HepG2 (cell line): ENCODE results near the gene TASP1. TPM values are rescaled to one million over a fixed set of nuclear protein-coding genes. Genes with fewer than 3 reads are reported as not detected.

Experiments
- AGO1 ChIP-seq: fragments of 200-400 bp; formaldehyde crosslinking; IDR thresholded peaks from 2 replicates; pipeline ENCODE4 v1.6.1; 2017; ENCODE audit warnings: mild to moderate bottlenecking, low read depth, low read length, moderate library complexity; ENCODE audit not compliant: poor library complexity, severe bottlenecking
- CENPX ChIP-seq: sonication (generic); formaldehyde crosslinking; IDR thresholded peaks from 2 replicates; pipeline ENCODE4 v1.9.0; 2021; ENCODE audit warnings: mild to moderate bottlenecking, missing genetic modification reagents, moderate library complexity
- ETS1 ChIP-seq: sonication (generic); formaldehyde crosslinking; IDR thresholded peaks from 2 replicates; pipeline ENCODE4 v1.4.0; 2020; ENCODE audit warnings: missing genetic modification reagents
- FOXA1 ChIP-seq, 2 experiments: fragments of 450-650 bp in 1 of 2; sonication (generic) in 1 of 2; formaldehyde crosslinking in 1 of 2; IDR thresholded peaks; 2 replicates each; pipeline versions ENCODE4 v1.4.0 to v1.6.1; 2016 to 2020; ENCODE audit warnings: missing genetic modification reagents in 1 of 2
- HDAC1 ChIP-seq: sonication (generic); formaldehyde crosslinking; IDR thresholded peaks from 2 replicates; pipeline ENCODE4 v1.5.1; 2020; ENCODE audit warnings: mild to moderate bottlenecking, missing genetic modification reagents
- ISL2 ChIP-seq: sonication (generic); formaldehyde crosslinking; IDR thresholded peaks from 2 replicates; pipeline ENCODE4 v1.5.0; 2020; ENCODE audit warnings: missing genetic modification reagents
- MIER2 ChIP-seq: IDR thresholded peaks from 2 replicates; pipeline ENCODE4 v1.6.1; 2016; ENCODE audit warnings: missing biosample characterization, missing genetic modification reagents
- MTERF4 ChIP-seq: sonication (generic); formaldehyde crosslinking; IDR thresholded peaks from 2 replicates; pipeline ENCODE4 v1.8.0; 2023; ENCODE audit warnings: mild to moderate bottlenecking, missing genetic modification reagents
- MXI1 ChIP-seq: IDR thresholded peaks from 3 replicates; pipeline ENCODE4 v1.6.1; 2012; ENCODE audit warnings: low read depth, low read length, inconsistent platforms, borderline replicate concordance
- RBM22 ChIP-seq: fragments of 200-400 bp; formaldehyde crosslinking; optimal IDR thresholded peaks from 2 replicates; pipeline ENCODE3; 2017; ENCODE audit warnings: mild to moderate bottlenecking, low read length, moderate library complexity
- SRF ChIP-seq: IDR thresholded peaks from 2 replicates; pipeline ENCODE4 v1.6.1; 2011; ENCODE audit warnings: mild to moderate bottlenecking, low read depth, low read length, moderate library complexity
- TFE3 ChIP-seq: IDR thresholded peaks from 2 replicates; pipeline ENCODE4 v1.6.1; 2016
- WIZ ChIP-seq: sonication (generic); formaldehyde crosslinking; IDR thresholded peaks from 2 replicates; pipeline ENCODE4 v1.5.1; 2020; ENCODE audit warnings: mild to moderate bottlenecking, missing genetic modification reagents
- ZEB1 ChIP-seq: IDR thresholded peaks from 2 replicates; pipeline ENCODE4 v1.6.1; 2012; ENCODE audit warnings: mild to moderate bottlenecking, low read depth, inconsistent platforms; ENCODE audit not compliant: insufficient replicate concordance
- ZFP90 ChIP-seq: sonication (generic); formaldehyde crosslinking; IDR thresholded peaks from 2 replicates; pipeline ENCODE4 v1.8.0; 2022; ENCODE audit warnings: missing genetic modification reagents, mild to moderate bottlenecking, inconsistent platforms, borderline replicate concordance
- ZFX ChIP-seq: sonication (generic); formaldehyde crosslinking; IDR thresholded peaks from 2 replicates; pipeline ENCODE4 v1.4.0; 2020; ENCODE audit warnings: mild to moderate bottlenecking, low read depth, missing genetic modification reagents, moderate library complexity
- ZNF331 ChIP-seq: sonication (generic); formaldehyde crosslinking; IDR thresholded peaks from 2 replicates; pipeline ENCODE4 v1.4.0; 2020; ENCODE audit warnings: missing genetic modification reagents
- ZNF34 ChIP-seq: sonication (generic); formaldehyde crosslinking; IDR thresholded peaks from 2 replicates; pipeline ENCODE4 v1.4.0; 2020; ENCODE audit warnings: mild to moderate bottlenecking, missing genetic modification reagents, borderline replicate concordance
- ZNF510 ChIP-seq: sonication (generic); formaldehyde crosslinking; IDR thresholded peaks from 2 replicates; pipeline ENCODE4 v1.4.0; 2020; ENCODE audit warnings: low read depth, mild to moderate bottlenecking, missing genetic modification reagents
- polyA plus RNA-seq, 8 experiments: library from polyadenylated mRNA; depleted of rRNA in 3 of 8; stranded (reverse) in 7 of 8; unstranded in 1 of 8; fragments of >200 nt; fragmentation: Illumina TruSeq in 4 of 8; extraction: Trizol in 4 of 8; gene quantifications; 2 replicates each; pipeline versions ENCODE4 v1.2.1 to v1.2.3, GENCODE V29; 2011 to 2016; ENCODE audit warnings: low read depth in 4 of 8, missing spikeins in 1 of 8, mixed read lengths in 1 of 8; ENCODE audit not compliant: insufficient read depth in 1 of 8
- total RNA-seq, 5 experiments: library from RNA; depleted of rRNA; stranded (reverse); fragments of >200 nt; fragmentation: Illumina TruSeq; extraction: Trizol; gene quantifications; 2 replicates each; pipeline ENCODE4 v1.2.3, GENCODE V29; 2016; ENCODE audit warnings: low read depth in 1 of 5
- TF ChIP-seq, protein P1 (sequence below): IDR thresholded peaks from 2 replicates; pipeline ENCODE4 v1.6.1; 2016; ENCODE audit warnings: missing biosample characterization, missing genetic modification reagents, low read depth
- TF ChIP-seq, protein P2 (sequence below): sonication (generic); formaldehyde crosslinking; conservative IDR thresholded peaks from 2 replicates; pipeline ENCODE4 v1.4.0; 2020; ENCODE audit warnings: mild to moderate bottlenecking, missing genetic modification reagents, moderate library complexity

The TASP1 gene
- total and polyA plus RNA-seq, 2 of the 13 experiments (the other 11 are each of a cell fraction or from before 2014, with no cell fraction given), result 10.0 to 25.2 TPM

GRCh38 chr20:13424174-13424833 lies 214.4 kb downstream of the TASP1 start (continued):
- TF ChIP-seq, protein P1, sequence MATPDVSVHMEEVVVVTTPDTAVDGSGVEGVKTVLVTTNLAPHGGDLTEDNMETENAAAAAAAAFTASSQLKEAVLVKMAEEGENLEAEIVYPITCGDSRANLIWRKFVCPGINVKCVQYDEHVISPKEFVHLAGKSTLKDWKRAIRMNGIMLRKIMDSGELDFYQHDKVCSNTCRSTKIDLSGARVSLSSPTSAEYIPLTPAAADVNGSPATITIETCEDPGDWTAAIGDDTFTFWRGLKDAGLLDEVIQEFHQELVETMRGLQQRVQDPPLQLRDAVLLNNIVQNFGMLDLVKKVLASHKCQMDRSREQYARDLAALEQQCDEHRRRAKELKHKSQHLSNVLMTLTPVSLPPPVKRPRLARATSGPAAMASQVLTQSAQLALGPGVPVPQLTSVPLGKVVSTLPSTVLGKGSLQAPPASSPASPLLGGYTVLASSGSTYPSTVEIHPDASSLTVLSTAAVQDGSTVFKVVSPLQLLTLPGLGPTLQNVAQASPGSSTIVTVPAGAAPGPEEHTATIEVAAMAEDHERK (CRISPR knock-in tag), result no peak
- TF ChIP-seq FOXA1 (IDR thresholded peaks at IDR 0.05) (no peak), FOXA1 (CRISPR knock-in tag; IDR thresholded peaks at IDR 0.05) (no peak), ETS1 (CRISPR knock-in tag) (no peak), ISL2 (peak; percentile 12; the same call in 1 of the 2 replicates), SRF (no peak), ZEB1 (no peak), ZFP90 (CRISPR knock-in tag) (no peak), CENPX (CRISPR knock-in tag) (no peak), AGO1 (no peak), HDAC1 (CRISPR knock-in tag) (no peak; the same call in 1 of the 2 replicates), ZFX (CRISPR knock-in tag) (0 out of 2 replicates have a peak, but pooled peaks have one; percentile 48), WIZ (no peak), RBM22 (no peak), ZNF510 (CRISPR knock-in tag) (peak; percentile 70; the same call in 1 of the 2 replicates), ZNF34 (CRISPR knock-in tag) (no peak), MTERF4 (CRISPR knock-in tag) (no peak), ZNF331 (CRISPR knock-in tag) (0 out of 2 replicates have a peak, but pooled peaks have one; percentile 37), TFE3 (CRISPR knock-in tag) (0 out of 2 replicates have a peak, but pooled peaks have one; percentile 38), MIER2 (0 out of 2 replicates have a peak, but pooled peaks have one; percentile 64), MXI1 (no peak; the same call in 2 of the 3 replicates)
- TF ChIP-seq, protein P2, sequence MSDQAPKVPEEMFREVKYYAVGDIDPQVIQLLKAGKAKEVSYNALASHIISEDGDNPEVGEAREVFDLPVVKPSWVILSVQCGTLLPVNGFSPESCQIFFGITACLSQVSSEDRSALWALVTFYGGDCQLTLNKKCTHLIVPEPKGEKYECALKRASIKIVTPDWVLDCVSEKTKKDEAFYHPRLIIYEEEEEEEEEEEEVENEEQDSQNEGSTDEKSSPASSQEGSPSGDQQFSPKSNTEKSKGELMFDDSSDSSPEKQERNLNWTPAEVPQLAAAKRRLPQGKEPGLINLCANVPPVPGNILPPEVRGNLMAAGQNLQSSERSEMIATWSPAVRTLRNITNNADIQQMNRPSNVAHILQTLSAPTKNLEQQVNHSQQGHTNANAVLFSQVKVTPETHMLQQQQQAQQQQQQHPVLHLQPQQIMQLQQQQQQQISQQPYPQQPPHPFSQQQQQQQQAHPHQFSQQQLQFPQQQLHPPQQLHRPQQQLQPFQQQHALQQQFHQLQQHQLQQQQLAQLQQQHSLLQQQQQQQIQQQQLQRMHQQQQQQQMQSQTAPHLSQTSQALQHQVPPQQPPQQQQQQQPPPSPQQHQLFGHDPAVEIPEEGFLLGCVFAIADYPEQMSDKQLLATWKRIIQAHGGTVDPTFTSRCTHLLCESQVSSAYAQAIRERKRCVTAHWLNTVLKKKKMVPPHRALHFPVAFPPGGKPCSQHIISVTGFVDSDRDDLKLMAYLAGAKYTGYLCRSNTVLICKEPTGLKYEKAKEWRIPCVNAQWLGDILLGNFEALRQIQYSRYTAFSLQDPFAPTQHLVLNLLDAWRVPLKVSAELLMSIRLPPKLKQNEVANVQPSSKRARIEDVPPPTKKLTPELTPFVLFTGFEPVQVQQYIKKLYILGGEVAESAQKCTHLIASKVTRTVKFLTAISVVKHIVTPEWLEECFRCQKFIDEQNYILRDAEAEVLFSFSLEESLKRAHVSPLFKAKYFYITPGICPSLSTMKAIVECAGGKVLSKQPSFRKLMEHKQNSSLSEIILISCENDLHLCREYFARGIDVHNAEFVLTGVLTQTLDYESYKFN (CRISPR knock-in tag), result peak; percentile 78; the same call in 1 of the 2 replicates
